Stromal cell of bone marrow (primary cell): Measurements from ENCODE around the gene MTPN.

Experiments
- DNase-seq: peaks from one replicate; pipeline ENCODE4 v3.0.0-alpha.2; 2012; ENCODE audit warnings: low read depth

The MTPN gene

GRCh38 chr7:135924302-135924701 lies 52.9 kb downstream of the MTPN start:
- no peak for DNase-seq

GRCh38 chr7:135922263-135922662 lies 54.9 kb downstream of the MTPN start:
- DNase-seq = no peak

- no peak for DNase-seq
These were observed 56.7 kb downstream of the MTPN start for GRCh38 chr7:135920478-135920877.

DNA sequence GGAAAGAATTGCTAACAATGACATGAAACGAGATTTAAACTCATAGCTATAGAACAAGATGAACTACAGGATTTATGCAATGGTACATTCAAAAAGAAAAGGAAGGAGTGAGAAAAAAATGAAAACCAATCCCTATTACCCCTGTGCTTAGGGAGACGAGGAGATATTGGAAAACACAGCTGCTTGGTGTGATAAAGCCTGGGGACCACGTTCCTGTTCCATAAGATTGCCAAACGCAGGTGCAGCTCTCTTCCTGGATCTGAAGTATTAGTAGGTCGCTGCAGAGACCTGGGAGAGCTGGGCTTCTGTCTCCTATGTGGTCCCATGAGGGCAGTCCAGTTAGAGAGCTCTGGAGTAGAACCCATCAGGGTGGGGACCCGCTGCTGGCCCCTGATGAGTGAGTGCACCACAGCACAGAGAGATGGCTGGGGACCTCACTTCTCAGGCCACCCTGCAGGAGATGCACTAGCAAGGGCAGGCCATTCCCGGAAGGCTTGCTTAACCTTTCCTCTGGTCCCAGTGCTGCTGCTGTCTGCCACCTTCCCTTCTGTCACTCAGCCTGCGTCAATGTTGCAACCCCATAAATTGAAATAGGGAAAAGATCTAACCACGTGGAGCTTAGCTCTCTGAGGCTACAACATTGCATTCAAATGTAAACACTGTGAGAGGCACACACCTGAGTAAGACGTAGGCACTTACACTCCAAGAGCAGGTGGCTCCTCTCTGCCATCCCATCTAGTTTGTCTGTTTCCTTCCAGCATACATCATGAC lies 57.9 kb downstream of the MTPN start:
- DNase-seq = no peak

DNA sequence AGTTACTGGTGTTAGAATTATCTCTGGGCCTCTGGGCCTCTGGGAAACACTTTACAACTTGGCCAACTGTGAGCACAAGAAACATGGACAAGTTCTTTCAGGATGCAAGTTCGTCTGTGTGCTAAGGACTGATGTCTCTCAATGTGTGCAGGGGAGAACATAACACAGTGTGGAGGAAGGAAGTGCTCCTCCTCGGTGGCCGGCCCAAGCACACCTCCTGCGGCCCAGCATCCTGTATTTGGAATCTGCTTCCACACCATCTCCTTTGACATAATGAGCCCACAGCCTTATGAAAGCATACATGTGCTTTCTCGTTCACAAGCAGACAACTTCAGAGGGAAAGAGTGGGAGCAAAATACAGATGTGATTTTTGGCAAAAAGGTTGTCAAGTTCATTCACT lies 59.0 kb downstream of the MTPN start:
- no peak for DNase-seq

GRCh38 chr7:135917721-135918120 lies 59.4 kb downstream of the MTPN start:
- DNase-seq = no peak

- DNase-seq = no peak
These were observed 62.8 kb downstream of the MTPN start for GRCh38 chr7:135914346-135914745.

DNA sequence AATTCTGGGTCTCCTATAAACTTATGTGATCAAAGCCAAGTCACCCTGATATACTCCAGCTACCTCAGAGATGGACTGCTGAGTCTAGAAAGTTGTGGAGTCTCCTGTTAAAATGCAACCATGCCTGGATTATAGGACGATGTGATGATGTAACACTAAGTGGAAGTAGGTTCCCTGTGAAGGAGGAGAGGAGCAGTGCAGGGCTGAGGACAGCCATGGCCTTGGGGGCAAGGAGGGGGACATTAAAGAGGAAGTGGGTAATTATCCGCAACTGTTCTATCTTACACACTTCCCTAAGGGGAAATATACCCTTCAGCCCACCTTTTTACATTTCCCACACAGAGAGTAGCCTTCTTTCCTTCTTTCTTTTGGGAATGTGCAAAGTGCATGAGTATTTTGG lies 63.8 kb downstream of the MTPN start:
- DNase-seq = no peak

GRCh38 chr7:135911099-135911498 lies 66.1 kb downstream of the MTPN start:
- no peak for DNase-seq

DNA sequence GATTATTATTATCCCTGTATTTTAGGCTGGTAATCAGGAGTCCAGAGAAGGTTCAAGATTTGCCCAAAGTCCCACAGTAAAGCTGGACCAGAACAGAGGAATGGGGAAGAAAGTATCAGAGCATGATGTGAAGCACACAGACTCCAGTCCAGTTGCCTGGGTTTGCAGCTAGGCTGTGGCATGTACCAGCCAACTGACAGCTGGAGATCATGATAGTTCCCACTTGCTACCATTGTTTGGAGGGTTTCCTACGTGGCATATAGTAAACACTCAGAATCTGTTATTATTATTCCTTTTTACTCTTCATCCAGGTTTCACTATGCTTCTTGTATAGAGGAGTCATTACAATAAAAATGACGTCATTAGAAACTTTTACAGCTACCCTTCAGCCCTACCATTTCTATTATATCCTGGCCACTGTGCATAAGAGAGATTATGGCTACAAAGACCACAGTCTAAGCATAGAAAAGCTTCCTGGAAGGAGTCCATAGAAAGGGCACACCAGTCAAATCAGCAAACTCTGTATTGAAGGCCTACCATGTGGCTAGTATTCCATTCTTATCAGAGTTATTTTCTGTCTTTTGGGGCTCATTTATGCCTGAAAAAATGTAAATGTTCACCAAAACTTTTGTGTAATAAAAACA lies 66.6 kb downstream of the MTPN start:
- DNase-seq = no peak

- DNase-seq = no peak
These were observed 71.3 kb downstream of the MTPN start for GRCh38 chr7:135905858-135906257.

- no peak for DNase-seq
These were observed 71.8 kb downstream of the MTPN start for GRCh38 chr7:135905355-135905754.

DNA sequence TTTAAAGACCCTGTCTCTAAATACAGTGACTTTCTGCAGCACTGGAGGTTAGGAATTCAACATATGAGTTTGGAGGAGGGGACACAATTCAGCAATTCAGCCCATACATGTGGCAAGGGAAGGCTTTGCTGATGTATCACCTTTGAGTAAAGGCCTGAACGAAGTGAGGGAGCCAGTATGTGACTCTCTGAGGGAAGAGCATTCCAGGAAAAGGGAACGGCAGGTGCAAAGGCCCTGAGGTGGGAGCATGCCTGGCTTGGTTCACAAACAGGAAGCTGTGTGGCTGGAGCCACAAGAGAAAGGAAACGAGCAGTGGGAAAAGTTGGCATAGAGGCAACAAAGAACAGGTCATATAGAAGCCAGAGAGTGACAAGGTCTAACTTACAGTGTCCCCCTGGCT lies 72.9 kb downstream of the MTPN start:
- DNase-seq = no peak

DNA sequence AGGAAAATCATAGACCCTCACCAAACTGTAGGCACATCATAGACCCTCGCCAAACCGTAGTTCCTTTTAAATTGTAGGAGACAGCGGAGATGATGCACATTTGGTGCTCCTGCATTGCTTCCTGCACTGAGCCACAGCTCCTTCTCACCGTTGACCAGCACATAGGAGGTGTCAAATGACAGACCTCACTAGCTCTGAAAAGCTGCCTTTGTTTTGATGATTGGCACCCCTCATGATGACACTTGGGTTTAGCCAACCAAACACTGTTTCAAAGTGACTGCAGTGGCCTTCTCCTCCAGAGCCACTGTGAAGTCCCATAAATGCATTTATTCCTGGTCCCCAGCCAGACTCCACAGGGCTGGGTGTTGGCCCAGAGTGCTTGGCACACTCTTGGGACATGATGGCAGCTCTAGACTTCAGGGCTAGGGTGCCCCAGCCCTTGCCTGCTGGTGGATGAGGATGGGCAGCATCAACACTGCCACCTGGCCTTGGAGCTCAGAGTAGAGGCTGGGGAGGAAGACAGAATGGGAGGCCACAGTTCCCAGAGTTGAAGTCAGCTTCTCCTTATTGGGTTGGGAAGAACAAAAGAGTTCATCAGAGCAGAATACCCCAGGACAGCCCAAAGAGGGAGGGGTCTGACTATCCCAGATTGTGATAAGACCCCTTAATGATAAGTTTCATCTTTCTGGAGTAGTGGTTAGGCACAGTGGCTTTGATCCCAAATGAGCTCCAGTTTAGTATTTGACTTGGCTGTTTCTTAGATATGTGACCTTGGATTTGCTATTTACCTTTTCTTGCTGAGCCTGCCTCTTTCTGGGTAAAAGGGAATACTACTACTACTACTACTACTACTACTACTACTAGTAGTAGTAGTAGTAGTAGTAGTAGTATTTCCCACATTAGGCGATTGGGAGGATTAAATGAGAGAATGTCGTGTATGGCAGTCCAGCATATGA lies 75.3 kb downstream of the MTPN start:
- no peak for DNase-seq

DNA sequence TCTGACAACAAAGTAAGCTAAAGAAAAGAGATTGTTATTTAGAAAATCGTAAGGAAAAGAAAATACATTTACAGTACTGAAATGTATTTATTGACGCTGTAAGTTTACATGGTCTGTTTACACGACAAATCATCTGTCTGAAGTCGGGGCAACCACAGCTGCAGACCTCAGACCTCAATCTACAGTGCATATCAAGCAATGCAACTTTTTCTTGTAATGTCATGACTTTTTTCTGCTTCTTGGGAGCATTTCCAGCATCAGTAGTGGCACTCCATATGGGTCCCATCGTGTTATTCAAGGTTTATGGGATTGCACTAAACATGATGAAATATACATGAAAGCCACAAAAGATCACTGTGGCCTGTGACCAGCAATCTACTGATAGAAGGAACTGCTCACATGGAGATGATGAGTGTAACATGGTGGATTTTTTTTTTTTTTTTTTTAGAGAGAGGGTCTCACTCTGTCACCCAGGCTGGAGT lies 77.1 kb downstream of the MTPN start:
- DNase-seq = no peak

GRCh38 chr7:135899458-135900064 lies 77.6 kb downstream of the MTPN start:
- no peak for DNase-seq

DNA sequence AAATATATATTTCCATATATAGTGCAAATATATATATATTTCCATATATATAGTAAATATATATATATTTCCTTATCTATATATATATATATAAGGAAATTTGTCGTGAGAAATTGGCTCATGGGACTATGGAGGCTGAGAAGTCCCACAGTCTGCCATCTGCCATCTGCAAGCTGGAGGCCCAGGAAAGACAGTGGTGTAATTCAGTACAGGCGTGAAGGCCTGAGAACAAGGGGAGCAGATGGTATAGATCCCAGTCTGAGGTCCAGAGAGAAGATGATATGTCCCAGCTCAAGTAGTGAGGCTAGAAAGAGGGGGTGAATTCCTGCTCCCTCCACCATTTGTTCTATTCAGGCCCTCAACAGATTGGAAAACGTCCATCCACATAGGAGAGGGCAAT lies 78.9 kb downstream of the MTPN start:
- no peak for DNase-seq

DNA sequence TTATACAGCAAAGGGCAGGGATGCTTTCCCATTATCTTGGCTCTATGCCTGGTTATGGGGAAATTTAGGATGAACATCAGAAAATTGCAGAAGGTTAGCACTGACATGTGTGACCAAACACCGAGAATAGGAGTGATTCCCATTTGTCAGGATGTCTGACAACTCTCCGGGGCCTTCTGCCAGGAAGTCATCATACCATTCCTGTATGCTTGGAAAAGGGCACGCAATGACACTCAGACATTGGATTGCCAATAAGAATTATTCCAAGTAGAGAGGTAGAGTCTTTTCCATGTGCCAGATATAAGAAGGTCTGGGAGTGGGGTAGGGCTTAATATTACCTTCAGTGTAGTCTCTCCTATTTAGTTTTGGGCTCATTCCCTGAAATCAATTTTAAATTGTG lies 82.3 kb downstream of the MTPN start:
- DNase-seq = no peak

DNA sequence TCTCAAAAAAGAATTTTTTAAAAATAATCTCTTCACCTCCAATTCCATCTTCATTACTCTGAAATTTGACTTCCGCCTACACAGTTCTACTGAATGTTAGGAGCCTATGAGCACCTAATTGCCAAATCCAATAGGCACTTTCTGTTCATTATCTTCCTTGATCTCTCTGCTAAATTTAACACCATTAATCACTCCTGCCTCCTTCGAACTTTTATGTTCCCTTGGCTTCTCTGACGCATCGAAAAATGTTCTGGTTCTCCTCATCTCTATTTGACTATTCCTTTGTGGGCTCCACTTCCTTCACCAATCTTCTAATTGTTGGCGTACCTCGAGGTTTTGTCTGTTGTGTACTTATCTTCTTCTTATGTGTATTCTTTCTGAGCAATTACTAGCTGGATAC lies 87.3 kb downstream of the MTPN start:
- DNase-seq = no peak

DNA sequence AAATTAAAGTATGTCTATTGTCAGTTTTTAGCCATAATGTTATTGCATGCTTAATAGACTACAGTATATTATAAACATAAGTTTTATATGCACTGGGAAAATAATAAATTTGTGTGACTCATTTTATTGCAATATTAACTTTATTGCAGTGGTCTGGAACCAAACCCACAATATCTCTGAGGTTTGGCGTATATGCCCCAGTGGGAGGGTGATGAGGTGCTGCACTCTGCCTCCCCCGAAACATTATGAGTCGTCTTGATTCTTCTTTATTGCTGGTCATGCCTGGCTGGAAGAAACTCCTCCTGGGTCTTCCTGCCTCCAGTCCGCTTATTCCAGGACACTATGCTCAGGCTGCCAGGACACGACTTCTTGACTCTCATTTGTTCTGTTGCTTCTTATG lies 88.4 kb downstream of the MTPN start:
- DNase-seq = peak; percentile 54

- DNase-seq = no peak
These were observed 90.6 kb downstream of the MTPN start for GRCh38 chr7:135886345-135887132.
